ENCODE results near the gene MDP1.

GRCh38 chr14:24179961-24180796, 35.7 kb downstream of the MDP1 start:
- TF ChIP-seq CTCF (IDR thresholded peaks at IDR 0.05 in 4 of 5, conservative IDR thresholded peaks at IDR 0.05 in 1 of 5) (no peak), POLR2A (IDR thresholded peaks at IDR 0.05) (no peak)

All from gastrocnemius medialis (tissue), 4 donors.